H1 (cell line): ENCODE measurements around the gene GP1BB. TPM values are rescaled to one million over a fixed set of nuclear protein-coding genes. Genes with fewer than 3 reads are reported as not detected.
A peak's percentile ranks its signal among the peaks of the same experiment; 100 is the strongest.

ENCODE experiments used
- CTCF ChIA-PET: fragments of 300-600 bp; sonication (Branson Sonifier 250); formaldehyde crosslinking; loops from one replicate; lab custom pipeline; 2021; ENCODE audit not compliant: partially characterized antibody; lab: Charles Lee
- POLR2A ChIA-PET: fragments of 300-600 bp; sonication (Branson Sonifier 250); formaldehyde crosslinking; loops from one replicate; lab custom pipeline; 2021; ENCODE audit warnings: inconsistent platforms; ENCODE audit not compliant: partially characterized antibody; lab: Charles Lee
- DNase-seq, 2 experiments: peaks; one replicate each; pipeline versions ENCODE4 v3.0.0 to v3.0.0-alpha.2; 2010 to 2022; ENCODE audit warnings: low spot score in 2 of 2, low read depth in 1 of 2, mixed read lengths in 1 of 2
- FAIRE-seq: peaks from 2 replicates; lab custom pipeline; 2011; peaks lifted over from hg19 to GRCh38; lab: Jason Lieb, UNC
- H2AFZ ChIP-seq: 2 replicates; pipeline ENCODE4 v1.8.1; 2012; ENCODE audit warnings: low read length, inconsistent platforms
- H2AK5ac ChIP-seq: 2 replicates; pipeline ENCODE4 v1.6.1; 2013; ENCODE audit warnings: low read depth, low read length
- H2BK120ac ChIP-seq: replicated peaks from 2 replicates; pipeline ENCODE3; 2013; ENCODE audit warnings: low read depth, low read length, inconsistent platforms
- H2BK12ac ChIP-seq: 2 replicates; pipeline ENCODE4 v1.6.1; 2013; ENCODE audit warnings: low read depth, low read length
- H2BK15ac ChIP-seq: 2 replicates; pipeline ENCODE4 v1.6.1; 2013; ENCODE audit warnings: low read length
- H2BK20ac ChIP-seq: 2 replicates; pipeline ENCODE4 v1.6.1; 2013; ENCODE audit warnings: low read length
- H2BK5ac ChIP-seq: 2 replicates; pipeline ENCODE4 v1.6.1; 2013; ENCODE audit warnings: low read depth, low read length
- H3K14ac ChIP-seq: 2 replicates; pipeline ENCODE4 v1.6.1; 2013; ENCODE audit warnings: inconsistent platforms; ENCODE audit not compliant: insufficient read length
- H3K18ac ChIP-seq: 2 replicates; pipeline ENCODE4 v1.6.1; 2013; ENCODE audit warnings: low read length; ENCODE audit errors: extremely low read depth
- H3K23ac ChIP-seq: 2 replicates; pipeline ENCODE4 v1.6.1; 2013; ENCODE audit warnings: inconsistent platforms; ENCODE audit not compliant: insufficient read length
- H3K23me2 ChIP-seq: 2 replicates; pipeline ENCODE4 v1.6.1; 2013; ENCODE audit warnings: low read depth, low read length
- H3K27ac ChIP-seq: 2 replicates; pipeline ENCODE4 v1.6.1; 2011; ENCODE audit warnings: low read depth, low read length, inconsistent platforms
- H3K27me3 ChIP-seq, 4 experiments: replicated peaks in 1 of 4; 1 replicate in 1 of 4; 2 replicates in 3 of 4; pipeline versions ENCODE4 v1.6.1 to v1.8.1; 2011 to 2013; ENCODE audit warnings: low read length in 3 of 4, mild to moderate bottlenecking in 3 of 4, inconsistent platforms in 2 of 4, mixed read lengths in 2 of 4, moderate library complexity in 1 of 4; ENCODE audit not compliant: control insufficient read depth in 3 of 4, insufficient read depth in 3 of 4; ENCODE audit errors: extremely low read depth in 1 of 4
- H3K36me3 ChIP-seq, 4 experiments: 2 replicates each; pipeline versions ENCODE4 v1.6.1 to v1.8.1; 2011 to 2013; ENCODE audit warnings: mild to moderate bottlenecking in 4 of 4, low read length in 3 of 4, moderate library complexity in 2 of 4, control low read depth in 1 of 4, inconsistent platforms in 1 of 4; ENCODE audit not compliant: insufficient read depth in 4 of 4, control insufficient read depth in 2 of 4
- H3K4ac ChIP-seq: replicated peaks from 2 replicates; pipeline ENCODE3; 2013; ENCODE audit warnings: low read length, low read depth, mixed read lengths, inconsistent platforms; ENCODE audit not compliant: insufficient read length
- H3K4me1 ChIP-seq, 4 experiments: replicated peaks in 1 of 4; 1 replicate in 1 of 4; 2 replicates in 3 of 4; pipeline versions ENCODE4 v1.6.1 to v1.8.1; 2011 to 2013; ENCODE audit warnings: low read length in 3 of 4, inconsistent platforms in 2 of 4, mixed read lengths in 1 of 4; ENCODE audit not compliant: insufficient read depth in 4 of 4, control insufficient read depth in 3 of 4
- H3K4me2 ChIP-seq, 2 experiments: 2 replicates each; pipeline versions ENCODE4 v1.6.1 to v1.8.1; 2011 to 2013; ENCODE audit warnings: low read depth in 2 of 2, low read length in 2 of 2, control low read depth in 1 of 2, inconsistent platforms in 1 of 2, mild to moderate bottlenecking in 1 of 2; ENCODE audit not compliant: insufficient read depth in 1 of 2
- H3K4me3 ChIP-seq, 4 experiments: fragments of 200-600, 300-600 bp in 1 of 4; sonication (generic), shearing (Covaris generic), sonication (Bioruptor Twin) in 1 of 4; 2 replicates each; pipeline versions ENCODE4 v1.5.1 to v1.8.1; 2011 to 2016; ENCODE audit warnings: low read length in 4 of 4, low read depth in 3 of 4, control low read depth in 2 of 4, inconsistent platforms in 2 of 4, mild to moderate bottlenecking in 2 of 4, mixed read lengths in 1 of 4, moderate library complexity in 1 of 4; ENCODE audit not compliant: insufficient read depth in 2 of 4; ENCODE audit errors: extremely low read depth in 1 of 4
- H3K56ac ChIP-seq: replicated peaks from 2 replicates; pipeline ENCODE3; 2013; ENCODE audit warnings: low read depth, mild to moderate bottlenecking, mixed read lengths, low read length, inconsistent platforms; ENCODE audit not compliant: insufficient read length
- H3K79me1 ChIP-seq: 2 replicates; pipeline ENCODE4 v1.6.1; 2013; ENCODE audit warnings: low read depth, low read length, control low read depth
- H3K79me2 ChIP-seq, 2 experiments: 2 replicates each; pipeline versions ENCODE4 v1.6.1 to v1.8.1; 2012 to 2013; ENCODE audit warnings: low read length in 2 of 2, mild to moderate bottlenecking in 2 of 2, inconsistent platforms in 1 of 2; ENCODE audit not compliant: insufficient read depth in 2 of 2, control insufficient read depth in 1 of 2
- H3K9ac ChIP-seq, 4 experiments: replicated peaks in 1 of 4; 1 replicate in 1 of 4; 2 replicates in 3 of 4; pipeline versions ENCODE4 v1.6.1 to v1.8.1; 2011 to 2013; ENCODE audit warnings: low read depth in 3 of 4, low read length in 3 of 4, control low read depth in 2 of 4, mild to moderate bottlenecking in 2 of 4, moderate library complexity in 2 of 4, inconsistent platforms in 1 of 4; ENCODE audit errors: extremely low read depth in 1 of 4
- H3K9me3 ChIP-seq, 2 experiments: 2 replicates each; pipeline versions ENCODE4 v1.6.1 to v1.8.1; 2012 to 2013; ENCODE audit warnings: mild to moderate bottlenecking in 2 of 2, moderate library complexity in 2 of 2, control low read depth in 1 of 2, inconsistent platforms in 1 of 2, low read depth in 1 of 2, low read length in 1 of 2, mixed read lengths in 1 of 2; ENCODE audit not compliant: insufficient read depth in 2 of 2
- H4K20me1 ChIP-seq, 2 experiments: replicated peaks in 1 of 2; 2 replicates each; pipeline versions ENCODE3 to v1.8.1; 2011 to 2013; ENCODE audit warnings: inconsistent platforms in 2 of 2, low read length in 2 of 2, mild to moderate bottlenecking in 1 of 2; ENCODE audit not compliant: insufficient read depth in 2 of 2, control insufficient read depth in 1 of 2
- H4K5ac ChIP-seq: 2 replicates; pipeline ENCODE4 v1.6.1; 2013; ENCODE audit warnings: low read length, low read depth, mixed read lengths, inconsistent platforms; ENCODE audit not compliant: insufficient read length
- H4K8ac ChIP-seq: 2 replicates; pipeline ENCODE4 v1.8.0; 2013; ENCODE audit warnings: mild to moderate bottlenecking, moderate library complexity, low read length, inconsistent platforms; ENCODE audit not compliant: insufficient read depth; ENCODE audit errors: extremely low read depth
- H4K91ac ChIP-seq: replicated peaks from 2 replicates; pipeline ENCODE3; 2013; ENCODE audit warnings: low read length, mixed read lengths, inconsistent platforms; ENCODE audit not compliant: insufficient read length
- CREB1 ChIP-seq: IDR thresholded peaks from 2 replicates; pipeline ENCODE4 v1.6.1; 2012; ENCODE audit warnings: inconsistent platforms
- EZH2 ChIP-seq: fragments of 200-600 bp; sonication (generic); IDR thresholded peaks from 2 replicates; pipeline ENCODE4 v1.7.1; 2012; ENCODE audit warnings: low read depth, mild to moderate bottlenecking, moderate library complexity, low read length, inconsistent platforms; ENCODE audit not compliant: severe bottlenecking
- FOSL1 ChIP-seq: IDR thresholded peaks from 2 replicates; pipeline ENCODE4 v1.6.1; 2011; ENCODE audit warnings: mild to moderate bottlenecking, low read depth, low read length, moderate library complexity; ENCODE audit not compliant: insufficient read depth
- GTF2F1 ChIP-seq: IDR thresholded peaks from 2 replicates; pipeline ENCODE4 v1.6.1; 2012; ENCODE audit warnings: low read depth, low read length, improper control_type of control experiment, borderline replicate concordance
- SP4 ChIP-seq: IDR thresholded peaks from 2 replicates; pipeline ENCODE4 v1.6.1; 2012; ENCODE audit warnings: low read length, inconsistent platforms
- SUZ12 ChIP-seq: fragments of 200-600 bp; sonication (generic); IDR thresholded peaks from 2 replicates; pipeline ENCODE4 v1.6.1; 2012; ENCODE audit warnings: mild to moderate bottlenecking, inconsistent platforms, low read length, moderate library complexity, mixed read lengths
- TAF1 ChIP-seq: IDR thresholded peaks from 2 replicates; pipeline ENCODE4 v1.6.1; 2011; ENCODE audit warnings: mild to moderate bottlenecking, low read depth, low read length
- TAF7 ChIP-seq: optimal IDR thresholded peaks from 2 replicates; pipeline ENCODE3; 2011; ENCODE audit warnings: low read depth, mild to moderate bottlenecking, inconsistent platforms, low read length, moderate library complexity, borderline replicate concordance
- TEAD4 ChIP-seq: IDR thresholded peaks from 2 replicates; pipeline ENCODE4 v1.6.1; 2012; ENCODE audit warnings: low read depth, low read length, inconsistent platforms, mixed read lengths
- YY1 ChIP-seq: IDR thresholded peaks from 2 replicates; pipeline ENCODE4 v1.6.1; 2011; ENCODE audit warnings: low read depth, mild to moderate bottlenecking, low read length
- WGBS, 2 experiments: shearing (Covaris generic) in 1 of 2; methylation state at CpG; one replicate each; pipeline versions ENCODE4 v1.1.6 to v1.1.7; 2013 to 2015; ENCODE audit warnings: low lambda C conversion rate in 2 of 2, mixed read lengths in 2 of 2, inconsistent platforms in 1 of 2, low coverage in 1 of 2, missing lambda C conversion rate in 1 of 2; ENCODE audit not compliant: insufficient replicate concordance in 2 of 2, insufficient coverage in 1 of 2, insufficient read length in 1 of 2; ENCODE audit errors: extremely low coverage in 1 of 2, missing lambda C conversion rate in 1 of 2; 5-methylcytosine and 5-hydroxymethylcytosine counted together
- polyA plus RNA-seq, 7 experiments: library from polyadenylated mRNA; depleted of rRNA in 3 of 7; stranded (reverse) in 5 of 7; unstranded in 2 of 7; fragments of >200 nt in 5 of 7; fragments of 200-250 nt in 2 of 7; gene quantifications; 1 replicate in 5 of 7; 2 replicates in 1 of 7; 4 replicates in 1 of 7; pipeline versions ENCODE4 v1.2.1 to v1.2.3, GENCODE V29; 2011 to 2013; ENCODE audit warnings: missing spikeins in 2 of 7, mixed read lengths in 2 of 7
- total RNA-seq: library from RNA; stranded (reverse); fragmentation: NEBNext Ultra II Directional; extraction: Animal tissue kit (Norgen Biotek cat#: 25700); gene quantifications from 2 replicates; pipeline ENCODE4 v1.2.1, GENCODE V29; 2021
- TF ChIP-seq, protein P1 (sequence below): IDR thresholded peaks from 2 replicates; pipeline ENCODE4 v1.6.1; 2012; ENCODE audit warnings: inconsistent platforms

Gene GP1BB
- total and polyA plus RNA-seq, 2 of the 8 experiments (the other 6 are each of a cell fraction or from before 2014, with no cell fraction given), result 0.36 TPM; not detected in 1

DNA sequence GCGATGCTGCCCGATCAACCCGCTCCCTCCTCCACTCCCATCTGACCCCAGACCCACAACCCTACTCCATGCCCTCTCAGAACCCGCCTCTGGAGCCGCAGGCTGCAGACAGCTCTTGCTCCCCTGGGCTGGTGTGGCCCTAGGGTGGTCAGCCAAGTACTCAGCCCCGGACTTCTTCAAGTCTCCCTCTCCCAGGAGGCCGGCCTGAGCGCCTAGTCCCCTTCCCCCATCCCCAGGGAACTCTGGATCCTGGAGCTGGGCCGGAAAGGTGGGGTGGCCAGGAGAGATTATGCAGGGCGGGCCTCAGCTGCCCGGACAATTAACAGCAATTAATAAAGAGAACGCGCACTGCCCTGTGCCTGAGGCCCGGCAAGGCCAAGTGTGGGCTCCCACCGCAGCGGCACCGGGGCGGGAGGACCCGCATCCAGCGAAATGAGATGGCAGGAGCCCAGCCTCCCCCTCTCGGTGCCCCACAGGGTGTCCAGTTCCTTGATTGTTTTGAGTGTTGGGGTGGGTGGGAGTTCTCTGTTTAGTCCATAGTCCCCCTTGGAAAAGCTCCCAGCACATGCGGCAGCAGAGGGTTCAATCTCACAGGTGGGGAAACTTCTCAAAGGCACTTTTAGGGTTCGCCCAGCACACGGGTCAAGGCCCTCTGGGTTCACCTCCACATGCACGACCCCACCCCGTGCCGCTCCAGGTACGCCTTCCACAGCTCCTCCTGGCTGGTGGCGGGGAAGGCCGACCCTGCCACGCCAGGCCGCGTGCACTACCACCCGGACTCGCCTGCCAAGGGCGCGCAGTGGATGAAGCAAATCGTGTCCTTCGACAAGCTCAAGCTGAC is 40.3 kb downstream of the GP1BB start:
- ChIA-PET POLR2A (interaction anchor here (0.7 to 3.1 kb wide), 7 partner anchors 8 to 148 kb away, joined by 3 to 21 read pairs (median 4); partner anchors contain the start of gene GP1BB), CTCF (interaction anchor here (0.8 to 5.6 kb wide), 9 partner anchors 9 to 147 kb away, joined by 3 to 48 read pairs (median 5); partner anchors contain the start of gene GP1BB)
- Histone ChIP-seq H3K4me1 (peaks cover 0 to 58% (median 38%) of the 10 kb centered on the region in 4 experiments; a peak in 6 of 7 replicates), H3K27ac (no peak overlapping the region), H2BK15ac (peak overlapping the region; percentile 83; the same call in 1 of the 2 replicates), H4K5ac (no peak overlapping the region), H2BK20ac (peak overlapping the region; percentile 66; the same call in 1 of the 2 replicates), H4K8ac (peak overlapping the region; percentile 81), H3K27me3 (peaks cover 92 to 97% (median 95%) of the 10 kb centered on the region in 4 experiments), H3K79me1 (no peaks in the 10 kb centered on the region), H2AFZ (no peak overlapping the region), H3K36me3 (peaks cover 0 to 18% (median 0%) of the 10 kb centered on the region in 4 experiments; a peak in 1 of 8 replicates), H3K4me2 (peak overlapping the region; percentile 33 to 40; a peak in 3 of 4 replicates), H2BK5ac (peak overlapping the region; percentile 52; the same call in 1 of the 2 replicates), H4K91ac (peak overlapping the region; percentile 7), H3K9ac (no peak overlapping the region), H3K56ac (no peak overlapping the region), H3K4me3 (peak overlapping the region in 1 of 4 experiments; percentile 34; a peak in 2 of 8 replicates), H3K23ac (no peak overlapping the region), H3K18ac (peak overlapping the region; percentile 71), H4K20me1 (peaks cover 17 to 33% of the 10 kb centered on the region in 2 experiments), H2BK120ac (no peak overlapping the region), H3K4ac (peak overlapping the region; percentile 13), H3K14ac (no peak overlapping the region), H3K9me3 (no peaks in the 10 kb centered on the region), H3K79me2 (no peaks in the 10 kb centered on the region), H2AK5ac (no peak overlapping the region), H3K23me2 (peaks cover 4% of the 10 kb centered on the region; the same call in 1 of the 2 replicates), H2BK12ac (peak overlapping the region; percentile 100; the same call in 1 of the 2 replicates)
- WGBS, 2 experiments, result 13% methylated on average over 39 of the region's 39 CpGs; no CpG with 5 or more reads in 1 of the 2 experiments
- peak in 1 of 2 experiments; percentile 75 for DNase-seq
- no peak for FAIRE-seq
- no peak for TF ChIP-seq TEAD4
- TF ChIP-seq SP4, result no peak
- TF ChIP-seq TAF1, result no peak
- no peak for TF ChIP-seq FOSL1
- no peak for TF ChIP-seq YY1
- no peak for TF ChIP-seq TAF7
- TF ChIP-seq CREB1, result no peak
- peak; percentile 91 for TF ChIP-seq EZH2
- TF ChIP-seq, protein P1, sequence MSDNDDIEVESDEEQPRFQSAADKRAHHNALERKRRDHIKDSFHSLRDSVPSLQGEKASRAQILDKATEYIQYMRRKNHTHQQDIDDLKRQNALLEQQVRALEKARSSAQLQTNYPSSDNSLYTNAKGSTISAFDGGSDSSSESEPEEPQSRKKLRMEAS, result no peak
- TF ChIP-seq SUZ12, result peak; percentile 80
- TF ChIP-seq GTF2F1, result no peak
